H9 (cell line): ENCODE results near the gene SFXN5. TPM values are rescaled to one million over a fixed set of nuclear protein-coding genes. Genes with fewer than 3 reads are reported as not detected.

Source experiments
- DNase-seq: peaks from one replicate; pipeline ENCODE4 v3.0.0-alpha.2; 2017
- H2AFZ ChIP-seq: one replicate; pipeline ENCODE4 v1.6.1; 2013; ENCODE audit warnings: mild to moderate bottlenecking, low read length, control low read depth, moderate library complexity
- H2AK5ac ChIP-seq: 2 replicates; pipeline ENCODE4 v1.6.1; 2013; ENCODE audit warnings: low read length, control low read depth, mixed read lengths; ENCODE audit not compliant: insufficient read length
- H2BK120ac ChIP-seq: one replicate; pipeline ENCODE4 v1.6.1; 2013; ENCODE audit warnings: low read depth, mild to moderate bottlenecking, low read length, control low read depth, inconsistent platforms; ENCODE audit not compliant: poor library complexity, severe bottlenecking
- H2BK12ac ChIP-seq: 2 replicates; pipeline ENCODE4 v1.6.1; 2013; ENCODE audit warnings: low read length, control low read depth, mixed read lengths, low read depth; ENCODE audit not compliant: insufficient read length
- H2BK15ac ChIP-seq: 2 replicates; pipeline ENCODE4 v1.6.1; 2013; ENCODE audit warnings: low read depth, low read length, control low read depth
- H2BK20ac ChIP-seq: one replicate; pipeline ENCODE4 v1.6.1; 2013; ENCODE audit warnings: low read depth, mild to moderate bottlenecking, low read length, control low read depth, inconsistent platforms; ENCODE audit not compliant: poor library complexity, severe bottlenecking
- H2BK5ac ChIP-seq: 2 replicates; pipeline ENCODE4 v1.6.1; 2013; ENCODE audit warnings: low read length, control low read depth, mixed read lengths; ENCODE audit not compliant: insufficient read length
- H3K14ac ChIP-seq: 2 replicates; pipeline ENCODE4 v1.6.1; 2013; ENCODE audit warnings: low read length, control low read depth; ENCODE audit not compliant: insufficient read depth
- H3K18ac ChIP-seq: 2 replicates; pipeline ENCODE4 v1.6.1; 2013; ENCODE audit warnings: low read depth, mild to moderate bottlenecking, mixed read lengths, low read length, control low read depth; ENCODE audit not compliant: insufficient read length
- H3K23ac ChIP-seq: 2 replicates; pipeline ENCODE4 v1.6.1; 2013; ENCODE audit warnings: low read length, control low read depth, mixed read lengths, low read depth; ENCODE audit not compliant: insufficient read length
- H3K23me2 ChIP-seq: 2 replicates; pipeline ENCODE4 v1.6.1; 2013; ENCODE audit warnings: low read depth, mild to moderate bottlenecking, mixed read lengths, low read length, control low read depth; ENCODE audit not compliant: insufficient read length, poor library complexity, severe bottlenecking
- H3K27ac ChIP-seq: 2 replicates; pipeline ENCODE4 v1.5.1; 2013; ENCODE audit warnings: low read length, control low read depth, mixed read lengths, low read depth; ENCODE audit not compliant: insufficient read length
- H3K27me3 ChIP-seq: 2 replicates; pipeline ENCODE4 v1.6.1; 2013; ENCODE audit warnings: low read length, control low read depth, inconsistent platforms; ENCODE audit not compliant: insufficient read depth
- H3K4ac ChIP-seq: 2 replicates; pipeline ENCODE4 v1.6.1; 2013; ENCODE audit warnings: low read depth, mild to moderate bottlenecking, control low read depth, inconsistent platforms, low read length, moderate library complexity
- H3K4me1 ChIP-seq: 2 replicates; pipeline ENCODE4 v1.6.1; 2013; ENCODE audit warnings: low read length, control low read depth, inconsistent platforms; ENCODE audit not compliant: insufficient read depth
- H3K4me2 ChIP-seq: 2 replicates; pipeline ENCODE4 v1.6.1; 2013; ENCODE audit warnings: low read length, control low read depth, mixed read lengths; ENCODE audit not compliant: insufficient read length, insufficient read depth
- H3K56ac ChIP-seq: 2 replicates; pipeline ENCODE4 v1.6.1; 2013; ENCODE audit warnings: low read depth, mild to moderate bottlenecking, mixed read lengths, low read length, control low read depth; ENCODE audit not compliant: insufficient read length
- H3K79me1 ChIP-seq: 2 replicates; pipeline ENCODE4 v1.6.1; 2013; ENCODE audit warnings: low read depth, mild to moderate bottlenecking, moderate library complexity, low read length, control low read depth, inconsistent platforms; ENCODE audit not compliant: insufficient read depth, poor library complexity, severe bottlenecking
- H3K79me2 ChIP-seq: 2 replicates; pipeline ENCODE4 v1.6.1; 2013; ENCODE audit warnings: low read length, control low read depth, inconsistent platforms; ENCODE audit not compliant: insufficient read depth
- H3K9ac ChIP-seq: 2 replicates; pipeline ENCODE4 v1.6.1; 2013; ENCODE audit warnings: low read length, control low read depth, mixed read lengths; ENCODE audit not compliant: insufficient read length; ENCODE audit errors: extremely low read depth
- H3K9me3 ChIP-seq: one replicate; pipeline ENCODE4 v1.6.1; 2013; ENCODE audit warnings: low read depth, low read length, inconsistent platforms; ENCODE audit not compliant: control insufficient read depth
- H3T11ph ChIP-seq: one replicate; pipeline ENCODE4 v1.6.1; 2013; ENCODE audit warnings: mild to moderate bottlenecking, low read length, control low read depth, inconsistent platforms
- H4K20me1 ChIP-seq: one replicate; pipeline ENCODE4 v1.6.1; 2013; ENCODE audit not compliant: control insufficient read depth, insufficient read length, insufficient read depth
- H4K5ac ChIP-seq: 2 replicates; pipeline ENCODE4 v1.6.1; 2013; ENCODE audit warnings: low read depth, mild to moderate bottlenecking, mixed read lengths, low read length, control low read depth; ENCODE audit not compliant: insufficient read length
- H4K8ac ChIP-seq: replicated peaks from 2 replicates; pipeline ENCODE4 v1.6.1; 2013; ENCODE audit warnings: low read length, control low read depth, mixed read lengths, low read depth; ENCODE audit not compliant: insufficient read length
- H4K91ac ChIP-seq: 2 replicates; pipeline ENCODE4 v1.6.1; 2013; ENCODE audit warnings: low read depth, mild to moderate bottlenecking, moderate library complexity, mixed read lengths, low read length, control low read depth; ENCODE audit not compliant: insufficient read length
- H3K27ac Mint-ChIP-seq, 3 experiments: 2 replicates in 2 of 3; 3 replicates in 1 of 3; pipeline ENCODE4 v1.8.0; 2020 to 2021; ENCODE audit warnings: mixed read lengths in 3 of 3, mild to moderate bottlenecking in 1 of 3, moderate library complexity in 1 of 3
- H3K27me3 Mint-ChIP-seq: 2 replicates; pipeline ENCODE4 v1.8.0; 2021; ENCODE audit warnings: low read depth, mild to moderate bottlenecking, moderate library complexity, mixed read lengths
- H3K36me3 Mint-ChIP-seq, 3 experiments: 2 replicates in 2 of 3; 3 replicates in 1 of 3; pipeline ENCODE4 v1.8.0; 2020 to 2021; ENCODE audit warnings: low read depth in 3 of 3, mixed read lengths in 3 of 3; ENCODE audit not compliant: insufficient read depth in 1 of 3
- H3K4me1 Mint-ChIP-seq, 2 experiments: 2 replicates each; pipeline ENCODE4 v1.8.0; 2020; ENCODE audit warnings: mixed read lengths in 2 of 2
- H3K4me3 Mint-ChIP-seq, 2 experiments: 2 replicates in 1 of 2; 3 replicates in 1 of 2; pipeline ENCODE4 v1.8.0; 2020 to 2021; ENCODE audit warnings: mild to moderate bottlenecking in 2 of 2, mixed read lengths in 2 of 2, moderate library complexity in 1 of 2
- H3K9me3 Mint-ChIP-seq, 2 experiments: 2 replicates in 1 of 2; 3 replicates in 1 of 2; pipeline ENCODE4 v1.8.0; 2020; ENCODE audit warnings: mild to moderate bottlenecking in 2 of 2, mixed read lengths in 2 of 2, moderate library complexity in 1 of 2
- CTCF ChIP-seq: fragments of 200-600 bp; sonication (generic); conservative IDR thresholded peaks from 3 replicates; pipeline ENCODE4 v1.8.0; 2021; ENCODE audit warnings: antibody characterized with exemption, mild to moderate bottlenecking
- WGBS: extraction: QIAGEN DNeasy Blood & Tissue Kit; methylation state at CpG from one replicate; pipeline ENCODE4 v1.1.7; 2013; ENCODE audit warnings: missing lambda C conversion rate, low lambda C conversion rate, mixed read lengths; ENCODE audit not compliant: insufficient read length; ENCODE audit errors: extremely low coverage; 5-methylcytosine and 5-hydroxymethylcytosine counted together
- total RNA-seq: library from RNA; stranded (reverse); gene quantifications from 2 replicates; pipeline ENCODE4 v1.2.1, GENCODE V29; 2021

The SFXN5 gene
- total RNA-seq, 1 experiment from 2014 or later, result 30.9 TPM

- Histone ChIP-seq H4K20me1 (no peaks in the 10 kb centered on the region), H3K79me2 (no peaks in the 10 kb centered on the region), H3K4me2 (peak overlapping the region; percentile 76), H3K27ac (no peak overlapping the region), H3K23me2 (peaks cover 38% of the 10 kb centered on the region), H2BK15ac (no peak overlapping the region), H3K79me1 (no peaks in the 10 kb centered on the region), H3K23ac (no peak overlapping the region), H3K4me1 (peaks cover 11% of the 10 kb centered on the region), H2BK5ac (no peak overlapping the region), H3K18ac (peak overlapping the region; percentile 38), H4K91ac (no peak overlapping the region), H4K5ac (no peak overlapping the region), H3K9ac (no peak overlapping the region), H4K8ac (no peak overlapping the region), H3K56ac (no peak overlapping the region), H3K14ac (no peak overlapping the region), H3K27me3 (peaks cover 70% of the 10 kb centered on the region), H2BK120ac (no peak overlapping the region), H2AK5ac (no peak overlapping the region), H3K9me3 (no peaks in the 10 kb centered on the region), H2BK20ac (no peak overlapping the region), H2AFZ (no peak overlapping the region), H3K4ac (no peak overlapping the region), H3T11ph (no peak overlapping the region), H2BK12ac (no peak overlapping the region)
- peak overlapping the region; percentile 66 to 90 for H3K4me3 Mint-ChIP-seq
- DNase-seq, result peak; percentile 65
- peaks cover 24 to 47% of the 10 kb centered on the region in 2 experiments for H3K4me1 Mint-ChIP-seq
- H3K36me3 Mint-ChIP-seq, result no peaks in the 10 kb centered on the region
- H3K27ac Mint-ChIP-seq, result no peak overlapping the region
- WGBS, result no CpG with 5 or more reads among the region's 29 CpGs
- H3K9me3 Mint-ChIP-seq, result peaks cover 0 to 4% of the 10 kb centered on the region in 2 experiments; a peak in 2 of 5 replicates
- TF ChIP-seq CTCF, result no peak
- peaks cover 55% of the 10 kb centered on the region for H3K27me3 Mint-ChIP-seq
Observed at GRCh38 chr2:72916743-72917137, 154.8 kb downstream of the SFXN5 start.
